Hippocampal formation (tissue), 2 donors: ENCODE measurements around the gene FBLN5.

Experiments used
- DNase-seq, 2 donors: peaks; one replicate each; lab custom pipeline; 2025; lab: John Stamatoyannopoulos, UW

The FBLN5 gene

GRCh38 chr14:91829511-91829910, 118.0 kb downstream of the FBLN5 start:
- DNase-seq, result no peak

DNA sequence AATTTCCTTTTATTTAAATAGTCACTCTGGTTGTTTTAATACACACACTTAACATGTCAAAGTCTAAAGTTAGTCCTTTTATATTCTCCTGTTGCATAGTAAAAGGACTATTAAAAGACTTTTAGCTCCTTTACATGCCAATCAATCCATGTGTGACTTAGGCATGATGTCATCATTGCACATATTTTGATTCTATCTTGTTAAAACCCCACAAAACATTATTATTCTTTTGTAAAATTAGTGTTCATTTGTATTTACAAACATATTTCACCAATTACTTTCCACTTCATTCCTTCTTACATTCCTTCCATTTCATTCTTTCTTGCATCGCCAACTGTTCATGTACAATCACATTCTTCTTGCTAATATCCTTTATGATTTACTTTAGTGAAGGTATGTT, 119.7 kb downstream of the FBLN5 start:
- DNase-seq, result no peak
